Mucosa of rectum (tissue), 2 donors: ENCODE data around the gene LRRC47.

ENCODE experiments used
- H3K27ac ChIP-seq, 2 donors: one replicate each; pipeline ENCODE4 v1.7.0; 2013; ENCODE audit warnings: inconsistent platforms in 2 of 2, low read depth in 2 of 2, low read length in 2 of 2
- H3K27me3 ChIP-seq, 2 donors: one replicate each; pipeline ENCODE4 v1.7.0; 2013; ENCODE audit warnings: low read length in 2 of 2; ENCODE audit not compliant: control insufficient read depth in 2 of 2, insufficient read depth in 2 of 2
- H3K36me3 ChIP-seq, 2 donors: one replicate each; pipeline ENCODE4 v1.7.0; 2013; ENCODE audit warnings: low read length in 2 of 2; ENCODE audit not compliant: control insufficient read depth in 2 of 2, insufficient read depth in 2 of 2
- H3K4me1 ChIP-seq, 2 donors: one replicate each; pipeline ENCODE4 v1.7.0; 2013; ENCODE audit warnings: low read length in 2 of 2, mild to moderate bottlenecking in 1 of 2; ENCODE audit not compliant: control insufficient read depth in 2 of 2, insufficient read depth in 2 of 2
- H3K4me3 ChIP-seq, 2 donors: one replicate each; pipeline ENCODE4 v1.7.0; 2013; ENCODE audit warnings: low read length in 2 of 2
- H3K9ac ChIP-seq, 2 donors: one replicate each; pipeline ENCODE4 v1.7.0; 2013; ENCODE audit warnings: low read length in 2 of 2, low read depth in 1 of 2, mild to moderate bottlenecking in 1 of 2
- H3K9me3 ChIP-seq, 2 donors: one replicate each; pipeline ENCODE4 v1.7.0; 2013; ENCODE audit warnings: low read length in 2 of 2; ENCODE audit not compliant: control insufficient read depth in 2 of 2
- donor health status: healthy.
- donor health status: Normal muscosa, but diverticular disease.

LRRC47 gene

DNA sequence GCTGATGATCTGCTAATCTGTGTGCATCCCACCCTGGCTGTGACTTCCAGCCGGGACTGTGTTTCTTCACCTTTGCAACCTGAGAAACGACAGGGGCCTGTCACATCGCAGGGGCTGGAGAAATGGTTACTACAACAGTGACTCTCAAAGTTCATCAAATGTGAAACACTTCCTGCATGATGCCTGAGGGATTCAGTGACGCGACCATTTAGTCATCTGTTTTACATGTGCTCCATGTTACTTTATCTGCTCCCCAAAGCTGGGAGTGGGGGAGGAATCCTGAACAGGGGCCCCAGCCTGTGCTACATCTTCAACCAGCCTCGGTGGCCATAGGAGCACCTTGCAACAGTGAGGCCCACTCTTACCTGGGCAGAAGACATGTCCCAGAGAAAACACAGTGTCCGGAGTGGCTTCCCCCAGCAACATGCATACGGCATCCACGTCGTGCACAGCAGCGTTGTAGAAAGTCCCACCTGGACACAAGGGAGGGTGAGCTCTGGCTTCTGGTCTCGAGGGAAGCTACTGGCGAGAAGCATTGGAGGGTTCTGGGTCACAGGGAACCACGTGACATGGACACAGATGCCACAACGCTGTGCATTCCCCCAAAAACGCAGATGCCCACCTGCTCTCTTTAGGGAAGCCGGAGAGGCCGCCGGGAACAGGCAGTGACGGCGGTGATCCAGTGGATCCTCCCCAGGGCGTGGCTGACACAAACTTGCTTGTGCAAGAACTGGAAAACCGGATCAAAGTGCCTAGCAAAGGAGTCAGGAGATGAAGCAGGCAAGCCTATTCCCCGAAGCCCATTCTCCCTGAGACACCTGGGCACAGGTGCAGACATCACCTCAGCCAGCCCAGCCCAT lies 53.6 kb downstream of the LRRC47 start:
- Histone ChIP-seq H3K36me3 (peaks cover 0 to 12% of the 10 kb centered on the region in 2 donors), H3K27ac (no peak overlapping the region), H3K4me3 (no peak overlapping the region)

GRCh38 chr1:3741566-3742438 lies 54.5 kb downstream of the LRRC47 start:
- H3K9ac ChIP-seq = no peak overlapping the region
- no peaks in the 10 kb centered on the region for H3K9me3 ChIP-seq
- no peak overlapping the region for H3K4me3 ChIP-seq
- H3K36me3 ChIP-seq = peaks cover 0 to 12% of the 10 kb centered on the region in 2 donors
- H3K4me1 ChIP-seq = peaks cover 0 to 3% of the 10 kb centered on the region in 2 donors
- no peak overlapping the region for H3K27ac ChIP-seq
- no peaks in the 10 kb centered on the region for H3K27me3 ChIP-seq

More for the DNA sequence above, 53.6 kb downstream of the LRRC47 start:
- Histone ChIP-seq H3K4me1 (peaks cover under 1 to 6% of the 10 kb centered on the region in 2 donors), H3K9me3 (no peaks in the 10 kb centered on the region), H3K27me3 (no peaks in the 10 kb centered on the region), H3K9ac (no peak overlapping the region)

DNA sequence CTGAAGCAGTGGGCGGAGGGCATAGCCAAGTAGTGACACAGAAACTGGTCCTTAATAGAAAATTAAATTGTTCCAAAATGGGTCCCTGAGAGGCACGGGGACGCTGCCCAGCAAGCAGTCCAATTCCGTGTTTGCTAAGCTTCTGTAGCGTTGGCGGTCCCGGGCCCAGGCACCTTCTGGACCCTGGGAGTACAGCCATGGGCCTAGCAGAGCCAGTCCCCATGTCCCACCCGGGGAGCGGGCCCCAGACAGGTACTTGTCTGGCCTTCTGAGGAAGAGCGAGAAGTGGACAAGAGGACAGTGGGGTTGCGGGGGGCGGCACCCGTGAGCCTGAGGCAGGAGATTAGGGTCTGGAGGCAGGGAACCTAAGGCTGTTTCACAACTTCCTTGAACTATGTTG lies 55.5 kb downstream of the LRRC47 start:
- H3K9ac ChIP-seq = no peak overlapping the region
- no peaks in the 10 kb centered on the region for H3K4me1 ChIP-seq
- H3K27me3 ChIP-seq = no peaks in the 10 kb centered on the region
- H3K4me3 ChIP-seq = no peak overlapping the region
- H3K27ac ChIP-seq = no peak overlapping the region
- no peaks in the 10 kb centered on the region for H3K9me3 ChIP-seq
- H3K36me3 ChIP-seq = peaks cover 0 to 12% of the 10 kb centered on the region in 2 donors

DNA sequence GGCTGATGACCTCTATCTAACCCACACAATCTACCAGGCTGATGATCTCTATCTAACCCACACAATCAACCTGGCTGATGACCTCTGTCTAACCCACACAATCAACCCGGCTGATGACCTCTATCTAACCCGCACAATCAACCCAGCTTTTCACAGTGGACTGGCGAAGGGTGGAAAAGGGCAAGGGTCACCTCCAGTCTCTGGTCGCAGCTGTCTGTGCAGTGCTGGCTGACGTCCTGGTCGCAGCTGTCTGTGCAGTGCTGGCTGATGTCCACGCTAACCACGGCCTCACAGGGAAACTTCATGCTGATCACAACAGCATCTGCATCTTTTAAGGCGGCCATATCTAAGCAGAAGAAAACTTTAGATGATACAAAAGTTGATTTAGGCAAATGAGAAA lies 56.3 kb downstream of the LRRC47 start:
- Histone ChIP-seq H3K27ac (no peak overlapping the region), H3K27me3 (no peaks in the 10 kb centered on the region), H3K36me3 (peaks cover 0 to 12% of the 10 kb centered on the region in 2 donors)

GRCh38 chr1:3738943-3739342 lies 57.4 kb downstream of the LRRC47 start:
- Histone ChIP-seq H3K4me3 (no peak overlapping the region), H3K27me3 (no peaks in the 10 kb centered on the region), H3K4me1 (no peaks in the 10 kb centered on the region), H3K27ac (no peak overlapping the region), H3K9ac (no peak overlapping the region), H3K36me3 (peaks cover 0 to 12% of the 10 kb centered on the region in 2 donors), H3K9me3 (no peaks in the 10 kb centered on the region)

More for the DNA sequence above, 56.3 kb downstream of the LRRC47 start:
- no peak overlapping the region for H3K9ac ChIP-seq
- no peak overlapping the region for H3K4me3 ChIP-seq
- no peaks in the 10 kb centered on the region for H3K9me3 ChIP-seq
- H3K4me1 ChIP-seq = no peaks in the 10 kb centered on the region

GRCh38 chr1:3736708-3737107 lies 59.6 kb downstream of the LRRC47 start:
- Histone ChIP-seq H3K4me1 (no peaks in the 10 kb centered on the region), H3K9ac (no peak overlapping the region), H3K27ac (no peak overlapping the region), H3K36me3 (peaks cover 0 to 5% of the 10 kb centered on the region in 2 donors), H3K9me3 (no peaks in the 10 kb centered on the region), H3K27me3 (no peaks in the 10 kb centered on the region), H3K4me3 (no peak overlapping the region)

DNA sequence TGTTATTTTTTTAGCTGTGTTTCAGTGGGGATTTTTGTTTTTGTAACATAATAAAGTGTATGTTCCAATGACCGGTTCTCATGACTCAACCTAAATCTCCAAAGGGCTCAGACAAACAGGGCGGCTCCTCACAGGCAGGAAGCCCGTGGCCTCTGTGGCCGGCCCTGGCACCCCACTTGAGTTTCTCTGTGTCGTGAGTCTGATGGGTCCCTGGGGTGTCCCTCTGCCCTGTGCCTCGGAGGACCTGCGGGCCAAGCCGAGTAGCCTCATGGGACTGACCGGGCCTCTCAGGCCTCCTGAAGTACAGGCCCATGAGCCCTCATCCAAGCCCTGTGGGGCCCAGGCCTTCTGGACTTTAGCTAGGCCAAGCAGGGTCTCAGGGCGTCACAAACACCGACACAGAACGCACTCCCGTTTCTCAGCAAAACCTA lies 60.2 kb downstream of the LRRC47 start:
- H3K4me3 ChIP-seq = no peak overlapping the region
- peaks cover 0 to 5% of the 10 kb centered on the region in 2 donors for H3K36me3 ChIP-seq
- no peaks in the 10 kb centered on the region for H3K4me1 ChIP-seq
- H3K9ac ChIP-seq = no peak overlapping the region
- H3K27ac ChIP-seq = no peak overlapping the region
- no peaks in the 10 kb centered on the region for H3K27me3 ChIP-seq
- no peaks in the 10 kb centered on the region for H3K9me3 ChIP-seq

DNA sequence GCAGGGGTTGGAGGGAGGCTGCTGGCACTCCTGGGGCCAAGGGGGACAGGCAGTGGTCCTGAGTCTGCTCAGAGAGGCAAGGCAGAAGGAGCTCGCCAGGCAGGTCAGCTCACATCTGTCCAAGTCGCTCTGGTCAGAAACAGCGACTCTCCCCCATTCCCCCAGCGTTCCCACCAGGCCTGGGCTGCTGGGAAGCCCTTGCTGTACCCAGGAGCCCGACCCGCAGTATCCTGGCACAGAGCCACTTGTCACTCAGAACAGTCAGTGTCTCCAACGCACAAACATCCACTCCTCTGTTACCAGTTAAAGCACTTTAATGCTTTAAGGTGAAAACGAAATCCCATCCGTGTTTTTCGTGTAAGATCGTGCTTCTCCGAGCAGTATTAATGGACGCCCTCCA lies 60.6 kb downstream of the LRRC47 start:
- no peak overlapping the region for H3K4me3 ChIP-seq
- peaks cover 0 to 5% of the 10 kb centered on the region in 2 donors for H3K36me3 ChIP-seq
- no peaks in the 10 kb centered on the region for H3K27me3 ChIP-seq
- no peak overlapping the region for H3K27ac ChIP-seq
- H3K9me3 ChIP-seq = no peaks in the 10 kb centered on the region
- H3K4me1 ChIP-seq = no peaks in the 10 kb centered on the region
- H3K9ac ChIP-seq = no peak overlapping the region

DNA sequence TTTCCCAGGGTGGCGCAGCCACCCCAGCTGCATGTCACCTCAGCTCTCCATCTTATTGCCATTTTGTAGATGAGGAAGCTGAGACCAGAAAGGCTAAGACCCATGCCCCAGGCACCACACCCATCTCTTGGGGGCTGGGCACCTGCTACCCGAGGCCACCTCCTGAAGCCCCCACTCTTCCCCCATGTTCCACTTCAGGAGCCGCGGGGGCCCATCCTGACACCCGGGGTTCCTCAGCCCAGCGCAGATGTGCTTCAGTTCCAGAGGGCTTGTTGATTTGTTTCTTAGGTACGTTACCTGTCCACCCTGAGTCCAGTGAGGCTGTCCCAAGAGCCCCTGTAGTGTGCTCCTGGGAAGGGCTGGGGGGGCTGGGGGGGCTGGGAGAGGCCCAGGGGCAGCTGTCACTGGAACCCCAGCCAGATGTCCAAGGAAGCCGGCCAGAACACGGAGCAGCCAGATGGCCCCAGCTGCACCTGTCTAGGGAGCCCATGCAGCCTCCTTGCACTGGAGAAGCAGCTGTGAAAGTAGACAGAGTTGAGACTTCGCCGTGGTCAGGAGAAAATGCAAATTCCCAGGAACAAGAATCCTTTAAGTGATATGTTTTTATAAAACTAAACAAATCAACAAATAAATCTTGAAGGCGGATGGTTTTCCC lies 61.1 kb downstream of the LRRC47 start:
- H3K4me3 ChIP-seq = no peak overlapping the region
- H3K9me3 ChIP-seq = no peaks in the 10 kb centered on the region
- no peaks in the 10 kb centered on the region for H3K27me3 ChIP-seq
- no peak overlapping the region for H3K9ac ChIP-seq
- H3K36me3 ChIP-seq = peaks cover 0 to 5% of the 10 kb centered on the region in 2 donors
- no peaks in the 10 kb centered on the region for H3K4me1 ChIP-seq
- no peak overlapping the region for H3K27ac ChIP-seq
